HL-60 (cell line): Measurements from ENCODE around the gene MIOS.

Experiments
- DNase-seq, 2 experiments: peaks; one replicate each; pipeline ENCODE4 v3.0.0-alpha.2; 2010 to 2020; ENCODE audit warnings: low read depth in 1 of 2, low spot score in 1 of 2
- H3K27ac ChIP-seq: fragments of 250-450 bp; sonication (Bioruptor Pico); replicated peaks from 2 replicates; pipeline ENCODE4 v1.5.1; 2020; ENCODE audit warnings: mild to moderate bottlenecking, moderate library complexity
- H3K27me3 ChIP-seq: fragments of 250-450 bp; sonication (Bioruptor Pico); 2 replicates; pipeline ENCODE4 v1.5.1; 2021; ENCODE audit warnings: mild to moderate bottlenecking, moderate library complexity; ENCODE audit not compliant: insufficient read depth, poor library complexity, severe bottlenecking
- H3K4me3 ChIP-seq: replicated peaks from 2 replicates; pipeline ENCODE4 v1.5.1; 2011; ENCODE audit warnings: mild to moderate bottlenecking, control low read depth, low read length; ENCODE audit not compliant: insufficient read depth
- GABPA ChIP-seq: IDR thresholded peaks from 2 replicates; pipeline ENCODE4 v1.6.1; 2012; ENCODE audit warnings: low read depth
- POLR2AphosphoS5 ChIP-seq: IDR thresholded peaks from 2 replicates; pipeline ENCODE4 v1.6.1; 2012; ENCODE audit warnings: low read depth
- SPI1 ChIP-seq: IDR thresholded peaks from 2 replicates; pipeline ENCODE4 v1.6.1; 2012; ENCODE audit warnings: low read depth, mild to moderate bottlenecking, borderline replicate concordance
- TF ChIP-seq, protein P1 (sequence below): IDR thresholded peaks from one replicate; pipeline ENCODE4 v1.5.1; 2011; ENCODE audit warnings: low read length, control low read depth, inconsistent platforms; ENCODE audit not compliant: insufficient read depth
- TF ChIP-seq, protein P2 (sequence below): IDR thresholded peaks from 2 replicates; pipeline ENCODE4 v1.6.1; 2012; ENCODE audit warnings: low read depth; ENCODE audit not compliant: insufficient replicate concordance

Gene MIOS

DNA sequence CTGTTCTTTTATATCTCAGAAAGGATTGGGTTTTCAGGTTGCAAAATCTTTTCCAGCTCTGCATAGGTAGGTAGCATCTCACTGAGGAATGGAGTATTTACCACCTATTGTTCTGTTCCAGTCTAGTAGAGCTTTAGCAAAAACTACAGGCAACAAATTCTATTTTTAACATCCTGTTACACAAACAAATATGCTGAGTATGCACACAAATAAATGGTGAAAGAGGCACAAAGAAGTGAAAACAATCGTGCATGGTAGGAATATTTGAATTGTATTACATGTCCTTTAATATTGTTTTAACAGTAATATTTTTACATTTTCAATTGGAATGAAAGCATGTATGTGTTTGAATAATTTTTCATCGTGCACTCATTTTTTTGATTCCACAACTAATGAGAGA, 14.5 kb upstream of the MIOS start:
- DNase-seq, result no peak
- TF ChIP-seq, protein P1, sequence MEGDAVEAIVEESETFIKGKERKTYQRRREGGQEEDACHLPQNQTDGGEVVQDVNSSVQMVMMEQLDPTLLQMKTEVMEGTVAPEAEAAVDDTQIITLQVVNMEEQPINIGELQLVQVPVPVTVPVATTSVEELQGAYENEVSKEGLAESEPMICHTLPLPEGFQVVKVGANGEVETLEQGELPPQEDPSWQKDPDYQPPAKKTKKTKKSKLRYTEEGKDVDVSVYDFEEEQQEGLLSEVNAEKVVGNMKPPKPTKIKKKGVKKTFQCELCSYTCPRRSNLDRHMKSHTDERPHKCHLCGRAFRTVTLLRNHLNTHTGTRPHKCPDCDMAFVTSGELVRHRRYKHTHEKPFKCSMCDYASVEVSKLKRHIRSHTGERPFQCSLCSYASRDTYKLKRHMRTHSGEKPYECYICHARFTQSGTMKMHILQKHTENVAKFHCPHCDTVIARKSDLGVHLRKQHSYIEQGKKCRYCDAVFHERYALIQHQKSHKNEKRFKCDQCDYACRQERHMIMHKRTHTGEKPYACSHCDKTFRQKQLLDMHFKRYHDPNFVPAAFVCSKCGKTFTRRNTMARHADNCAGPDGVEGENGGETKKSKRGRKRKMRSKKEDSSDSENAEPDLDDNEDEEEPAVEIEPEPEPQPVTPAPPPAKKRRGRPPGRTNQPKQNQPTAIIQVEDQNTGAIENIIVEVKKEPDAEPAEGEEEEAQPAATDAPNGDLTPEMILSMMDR, result no peak
- TF ChIP-seq GABPA, result no peak
- TF ChIP-seq SPI1, result no peak
- no peak for TF ChIP-seq POLR2AphosphoS5
- TF ChIP-seq, protein P2, sequence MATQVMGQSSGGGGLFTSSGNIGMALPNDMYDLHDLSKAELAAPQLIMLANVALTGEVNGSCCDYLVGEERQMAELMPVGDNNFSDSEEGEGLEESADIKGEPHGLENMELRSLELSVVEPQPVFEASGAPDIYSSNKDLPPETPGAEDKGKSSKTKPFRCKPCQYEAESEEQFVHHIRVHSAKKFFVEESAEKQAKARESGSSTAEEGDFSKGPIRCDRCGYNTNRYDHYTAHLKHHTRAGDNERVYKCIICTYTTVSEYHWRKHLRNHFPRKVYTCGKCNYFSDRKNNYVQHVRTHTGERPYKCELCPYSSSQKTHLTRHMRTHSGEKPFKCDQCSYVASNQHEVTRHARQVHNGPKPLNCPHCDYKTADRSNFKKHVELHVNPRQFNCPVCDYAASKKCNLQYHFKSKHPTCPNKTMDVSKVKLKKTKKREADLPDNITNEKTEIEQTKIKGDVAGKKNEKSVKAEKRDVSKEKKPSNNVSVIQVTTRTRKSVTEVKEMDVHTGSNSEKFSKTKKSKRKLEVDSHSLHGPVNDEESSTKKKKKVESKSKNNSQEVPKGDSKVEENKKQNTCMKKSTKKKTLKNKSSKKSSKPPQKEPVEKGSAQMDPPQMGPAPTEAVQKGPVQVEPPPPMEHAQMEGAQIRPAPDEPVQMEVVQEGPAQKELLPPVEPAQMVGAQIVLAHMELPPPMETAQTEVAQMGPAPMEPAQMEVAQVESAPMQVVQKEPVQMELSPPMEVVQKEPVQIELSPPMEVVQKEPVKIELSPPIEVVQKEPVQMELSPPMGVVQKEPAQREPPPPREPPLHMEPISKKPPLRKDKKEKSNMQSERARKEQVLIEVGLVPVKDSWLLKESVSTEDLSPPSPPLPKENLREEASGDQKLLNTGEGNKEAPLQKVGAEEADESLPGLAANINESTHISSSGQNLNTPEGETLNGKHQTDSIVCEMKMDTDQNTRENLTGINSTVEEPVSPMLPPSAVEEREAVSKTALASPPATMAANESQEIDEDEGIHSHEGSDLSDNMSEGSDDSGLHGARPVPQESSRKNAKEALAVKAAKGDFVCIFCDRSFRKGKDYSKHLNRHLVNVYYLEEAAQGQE, result no peak
- H3K27ac ChIP-seq, result no peak overlapping the region

DNA sequence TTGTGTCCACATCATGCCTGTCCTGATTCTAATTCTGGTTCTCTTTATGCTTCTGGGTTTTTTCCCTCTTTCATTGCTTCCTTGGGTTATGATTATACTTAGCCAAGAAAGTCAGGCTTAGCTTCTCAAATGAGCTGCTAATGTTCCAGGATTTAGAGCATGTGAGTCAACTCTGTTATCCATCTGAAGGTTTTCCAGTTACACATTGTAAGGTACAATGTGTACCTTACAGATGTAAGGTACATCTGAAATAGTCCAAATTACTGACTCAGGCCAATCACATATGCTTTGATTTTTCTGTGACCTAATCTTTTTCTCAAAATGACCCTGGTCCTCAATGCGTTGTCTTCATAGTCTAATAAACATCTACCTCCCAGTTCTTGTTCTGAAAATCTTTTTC, 13.3 kb upstream of the MIOS start:
- H3K27ac ChIP-seq, result no peak overlapping the region

More for the DNA sequence above, 14.5 kb upstream of the MIOS start:
- H3K27me3 ChIP-seq, result no peaks in the 10 kb centered on the region
- no peak overlapping the region for H3K4me3 ChIP-seq

DNA sequence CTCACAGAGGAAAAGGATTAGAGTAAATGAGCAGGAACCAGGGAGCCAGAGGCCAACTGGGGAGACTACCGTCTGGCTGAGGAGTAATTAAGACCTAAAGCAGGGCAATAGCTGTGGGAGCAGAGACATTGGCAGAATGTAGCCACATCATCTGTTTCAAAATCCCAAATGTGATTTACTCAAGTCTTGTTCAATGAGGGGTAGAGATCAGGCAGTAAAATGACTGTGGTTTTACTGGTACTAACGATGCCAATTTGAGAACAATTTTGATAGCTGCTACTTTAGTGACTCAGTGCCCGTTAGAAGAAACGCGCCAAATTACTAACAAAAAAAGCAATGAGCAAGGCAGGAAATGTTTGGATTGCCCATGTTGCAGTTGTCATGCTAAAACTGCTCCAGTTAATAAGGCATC, 12.7 kb upstream of the MIOS start:
- H3K27me3 ChIP-seq, result no peaks in the 10 kb centered on the region
- no peak for DNase-seq
- TF ChIP-seq, protein P2, result no peak
- TF ChIP-seq SPI1 (no peak), GABPA (no peak), POLR2AphosphoS5 (no peak)
- TF ChIP-seq, protein P1, result no peak
- no peak overlapping the region for H3K4me3 ChIP-seq
- H3K27ac ChIP-seq, result no peak overlapping the region

More for the DNA sequence above, 13.3 kb upstream of the MIOS start:
- TF ChIP-seq SPI1 (no peak), GABPA (no peak), POLR2AphosphoS5 (no peak)
- TF ChIP-seq, protein P1, result no peak
- TF ChIP-seq, protein P2, result no peak
- Histone ChIP-seq H3K4me3 (no peak overlapping the region), H3K27me3 (no peaks in the 10 kb centered on the region)
- DNase-seq, result no peak
